HepG2 (cell line): Measurements from ENCODE around the gene DPP6. TPM values are rescaled to one million over a fixed set of nuclear protein-coding genes. Genes with fewer than 3 reads are reported as not detected.

ENCODE experiments used
- ATAC-seq: fragments of 200-7000 bp; cut with Tn5 transposase; 3 replicates; pipeline ENCODE4 v1.9.1; 2020; ENCODE audit warnings: mild to moderate bottlenecking, moderate library complexity
- BruUV-seq: library from RNA; stranded (reverse); fragments of 400-500 nt; replicated peaks from 2 replicates; lab custom pipeline; 2021; lab: Mats Ljungman, UMichigan
- CTCF ChIA-PET: fragments of 300-600 bp; formaldehyde crosslinking; extraction: SDS; loops from one replicate; lab custom pipeline; 2021; ENCODE audit warnings: low total read pairs, inconsistent platforms, low intra/inter-chr PET ratio; lab: Yijun Ruan, JAX
- POLR2A ChIA-PET: fragments of 350-600 bp; sonication (Branson Sonifier 250); formaldehyde crosslinking; loops from one replicate; lab custom pipeline; 2020; ENCODE audit warnings: antibody characterized with exemption, inconsistent platforms; lab: Yijun Ruan, JAX
- DNase-seq: peaks from one replicate; pipeline ENCODE4 v3.0.0-alpha.2; 2015; ENCODE audit warnings: low spot score
- FAIRE-seq: peaks from 3 replicates; lab custom pipeline; 2011; peaks lifted over from hg19 to GRCh38; lab: Jason Lieb, UNC
- H2AFZ ChIP-seq: one replicate; pipeline ENCODE4 v1.6.1; 2011; ENCODE audit warnings: low read length, inconsistent platforms
- H3K27ac ChIP-seq: fragments of 300-600 bp; 3 replicates; pipeline ENCODE4 v1.8.0; 2011; ENCODE audit warnings: mixed run types, mild to moderate bottlenecking, mixed read lengths, low read length, inconsistent platforms; ENCODE audit not compliant: insufficient read depth; ENCODE audit errors: extremely low read length
- H3K27me3 ChIP-seq, 2 experiments: fragments of 200-600 bp in 1 of 2; 2 replicates in 1 of 2; 3 replicates in 1 of 2; pipeline versions ENCODE4 v1.6.0 to v1.8.0; 2011; ENCODE audit warnings: low read length in 2 of 2, mild to moderate bottlenecking in 2 of 2, moderate library complexity in 2 of 2, inconsistent platforms in 1 of 2; ENCODE audit not compliant: insufficient read depth in 2 of 2, control insufficient read depth in 1 of 2
- H3K36me3 ChIP-seq, 2 experiments: fragments of 200-600 bp in 1 of 2; replicated peaks in 1 of 2; 2 replicates in 1 of 2; 3 replicates in 1 of 2; pipeline versions ENCODE4 v1.5.1 to v1.8.0; 2011; ENCODE audit warnings: low read length in 2 of 2, inconsistent platforms in 1 of 2; ENCODE audit not compliant: insufficient read depth in 2 of 2, control insufficient read depth in 1 of 2
- H3K4me1 ChIP-seq: 2 replicates; pipeline ENCODE4 v1.5.1; 2012; ENCODE audit warnings: low read length, inconsistent platforms; ENCODE audit not compliant: insufficient read depth
- H3K4me2 ChIP-seq: 2 replicates; pipeline ENCODE4 v1.6.0; 2011; ENCODE audit warnings: low read depth, low read length, inconsistent platforms
- H3K4me3 ChIP-seq, 3 experiments: fragments of 200-600 bp in 1 of 3; sonication (generic), shearing (Covaris generic) in 1 of 3; replicated peaks in 1 of 3; 2 replicates each; pipeline ENCODE4 v1.5.1; 2011 to 2016; ENCODE audit warnings: low read length in 3 of 3, inconsistent platforms in 2 of 3, low read depth in 2 of 3, mild to moderate bottlenecking in 2 of 3, control low read depth in 1 of 3, mixed read lengths in 1 of 3; ENCODE audit not compliant: insufficient read depth in 1 of 3
- H3K79me2 ChIP-seq: one replicate; pipeline ENCODE4 v1.6.1; 2011; ENCODE audit warnings: low read length, inconsistent platforms; ENCODE audit not compliant: insufficient read depth
- H3K9ac ChIP-seq: 2 replicates; pipeline ENCODE4 v1.6.0; 2011; ENCODE audit warnings: mild to moderate bottlenecking, low read depth, low read length, inconsistent platforms; ENCODE audit not compliant: insufficient read depth
- H3K9me3 ChIP-seq: 2 replicates; pipeline ENCODE4 v1.5.1; 2012; ENCODE audit warnings: mild to moderate bottlenecking, low read length
- H4K20me1 ChIP-seq: 2 replicates; pipeline ENCODE4 v1.6.0; 2011; ENCODE audit warnings: inconsistent platforms, mild to moderate bottlenecking, low read length, moderate library complexity; ENCODE audit not compliant: insufficient read depth
- NFE2L2 ChIP-seq: fragments of 150-350 bp; IDR thresholded peaks from 2 replicates; pipeline ENCODE4 v1.6.1; 2014; ENCODE audit warnings: low read length
- SP5 ChIP-seq: IDR thresholded peaks from 2 replicates; pipeline ENCODE4 v1.6.1; 2016; ENCODE audit warnings: low read depth, borderline replicate concordance
- TMF1 ChIP-seq: sonication (generic); formaldehyde crosslinking; IDR thresholded peaks from 2 replicates; pipeline ENCODE4 v1.8.1; 2022; ENCODE audit warnings: low read depth, missing genetic modification reagents
- ZNF768 ChIP-seq: sonication (generic); formaldehyde crosslinking; IDR thresholded peaks from 2 replicates; pipeline ENCODE4 v1.4.0; 2020; ENCODE audit warnings: missing genetic modification reagents
- ZNF777 ChIP-seq: sonication (generic); formaldehyde crosslinking; IDR thresholded peaks from 2 replicates; pipeline ENCODE4 v1.4.0; 2020; ENCODE audit warnings: missing genetic modification reagents
- WGBS: methylation state at CpG from one replicate; pipeline ENCODE4 v1.1.6; 2017; ENCODE audit warnings: low lambda C conversion rate; 5-methylcytosine and 5-hydroxymethylcytosine counted together
- in situ Hi-C: cut with HindIII; loops from 2 replicates; pipeline ENCODE4 v1.10.0; 2017; ENCODE audit warnings: low pct_unique_long_range_greater_than_20kb; ENCODE audit not compliant: extremely low pct_ligation_motif_present
- intact Hi-C: fragments of 100-400 bp; cut with micrococcal nuclease; formaldehyde crosslinking; loops from one replicate; pipeline ENCODE4 v1.10.0; 2022; ENCODE audit not compliant: unreplicated experiment
- polyA plus RNA-seq, 8 experiments: library from polyadenylated mRNA; depleted of rRNA in 3 of 8; stranded (reverse) in 7 of 8; unstranded in 1 of 8; fragments of >200 nt; fragmentation: Illumina TruSeq in 4 of 8; extraction: Trizol in 4 of 8; gene quantifications; 2 replicates each; pipeline versions ENCODE4 v1.2.1 to v1.2.3, GENCODE V29; 2011 to 2016; ENCODE audit warnings: low read depth in 4 of 8, missing spikeins in 1 of 8, mixed read lengths in 1 of 8; ENCODE audit not compliant: insufficient read depth in 1 of 8
- total RNA-seq, 5 experiments: library from RNA; depleted of rRNA; stranded (reverse); fragments of >200 nt; fragmentation: Illumina TruSeq; extraction: Trizol; gene quantifications; 2 replicates each; pipeline ENCODE4 v1.2.3, GENCODE V29; 2016; ENCODE audit warnings: low read depth in 1 of 5
- TF ChIP-seq, protein P1 (sequence below): sonication (generic); formaldehyde crosslinking; IDR thresholded peaks from 2 replicates; pipeline ENCODE4 v1.5.0; 2020; ENCODE audit warnings: missing genetic modification reagents, mild to moderate bottlenecking, borderline replicate concordance
- TF ChIP-seq, protein P2 (sequence below): IDR thresholded peaks from 2 replicates; pipeline ENCODE4 v1.6.1; 2016; ENCODE audit warnings: missing genetic modification reagents, missing compliant biosample characterization
- TF ChIP-seq, protein P3 (sequence below): sonication (generic); formaldehyde crosslinking; IDR thresholded peaks from 2 replicates; pipeline ENCODE4 v1.4.0; 2020; ENCODE audit warnings: missing genetic modification reagents, mild to moderate bottlenecking, borderline replicate concordance
- TF ChIP-seq, protein P4 (sequence below): sonication (generic); formaldehyde crosslinking; IDR thresholded peaks from 2 replicates; pipeline ENCODE4 v1.8.1; 2023; ENCODE audit warnings: missing genetic modification reagents, inconsistent platforms, borderline replicate concordance

DPP6 gene
- total and polyA plus RNA-seq, 2 of the 13 experiments (the other 11 are each of a cell fraction or from before 2014, with no cell fraction given): not detected

DNA sequence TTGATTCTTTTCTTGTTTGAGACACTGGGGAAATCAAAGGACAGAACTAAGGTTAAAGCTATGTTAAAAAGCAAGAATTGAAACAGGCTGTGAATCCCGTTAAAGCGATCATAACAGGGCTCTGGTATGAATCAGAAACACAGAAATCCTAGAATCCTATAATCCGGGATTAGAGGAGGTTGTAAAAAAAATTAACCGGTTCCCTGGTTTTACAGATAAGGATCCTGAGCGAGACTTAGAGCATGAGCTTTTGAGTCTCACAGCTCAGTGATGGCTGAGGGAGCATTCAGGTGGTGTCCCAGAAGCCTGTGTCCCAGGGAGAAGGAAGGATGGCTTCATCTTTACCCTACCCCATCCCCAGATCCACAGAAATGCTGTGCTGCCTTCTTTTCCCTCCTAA, 489.4 kb downstream of the DPP6 start (continued):
- TF ChIP-seq, protein P1, sequence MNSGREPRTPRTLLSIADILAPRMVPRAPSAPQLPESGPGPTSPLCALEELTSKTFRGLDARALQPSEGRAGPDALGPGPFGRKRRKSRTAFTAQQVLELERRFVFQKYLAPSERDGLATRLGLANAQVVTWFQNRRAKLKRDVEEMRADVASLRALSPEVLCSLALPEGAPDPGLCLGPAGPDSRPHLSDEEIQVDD (CRISPR knock-in tag): no peak

DNA sequence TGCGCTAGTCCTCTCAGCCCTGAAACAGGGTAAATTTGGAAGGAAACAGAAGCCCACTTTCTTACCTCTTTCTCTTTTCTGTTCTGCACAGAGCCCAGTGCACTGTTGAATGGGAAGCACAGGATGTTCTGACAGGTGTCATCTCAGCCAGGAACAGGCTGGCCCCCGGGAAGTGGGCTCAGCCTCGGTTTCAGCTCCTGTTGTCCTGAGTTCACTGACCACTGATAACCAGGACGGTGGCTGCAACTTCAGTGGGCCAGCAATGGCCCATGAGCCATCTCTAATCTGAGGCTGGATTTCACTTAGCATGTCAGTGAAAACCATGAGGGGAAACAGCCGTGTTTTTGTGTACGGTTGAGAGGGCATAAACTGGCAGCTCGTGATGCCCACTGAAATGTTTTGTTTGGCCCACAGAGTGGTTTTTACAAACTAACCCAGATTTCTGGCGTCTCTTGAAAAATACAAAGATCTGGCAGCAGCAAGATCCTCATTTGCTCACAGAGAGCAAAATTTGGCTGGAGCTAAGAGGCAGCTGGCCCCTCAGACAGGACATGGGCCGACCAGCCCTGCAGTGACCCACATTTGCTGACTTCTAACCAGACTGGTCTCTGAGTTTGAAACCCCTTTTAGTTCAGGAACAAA, 494.9 kb downstream of the DPP6 start:
- no peak for ATAC-seq
- intact Hi-C loops: no loop called here

More for the DNA sequence above, 494.9 kb downstream of the DPP6 start:
- H4K20me1 ChIP-seq: no peaks in the 10 kb centered on the region
- H3K36me3 ChIP-seq: no peaks in the 10 kb centered on the region
- no peak overlapping the region for H3K4me3 ChIP-seq
- in situ Hi-C loops: no loop called here
- DNase-seq: no peak
- TF ChIP-seq, protein P2, sequence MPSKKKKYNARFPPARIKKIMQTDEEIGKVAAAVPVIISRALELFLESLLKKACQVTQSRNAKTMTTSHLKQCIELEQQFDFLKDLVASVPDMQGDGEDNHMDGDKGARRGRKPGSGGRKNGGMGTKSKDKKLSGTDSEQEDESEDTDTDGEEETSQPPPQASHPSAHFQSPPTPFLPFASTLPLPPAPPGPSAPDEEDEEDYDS (CRISPR knock-in tag): no peak
- TF ChIP-seq, protein P3, sequence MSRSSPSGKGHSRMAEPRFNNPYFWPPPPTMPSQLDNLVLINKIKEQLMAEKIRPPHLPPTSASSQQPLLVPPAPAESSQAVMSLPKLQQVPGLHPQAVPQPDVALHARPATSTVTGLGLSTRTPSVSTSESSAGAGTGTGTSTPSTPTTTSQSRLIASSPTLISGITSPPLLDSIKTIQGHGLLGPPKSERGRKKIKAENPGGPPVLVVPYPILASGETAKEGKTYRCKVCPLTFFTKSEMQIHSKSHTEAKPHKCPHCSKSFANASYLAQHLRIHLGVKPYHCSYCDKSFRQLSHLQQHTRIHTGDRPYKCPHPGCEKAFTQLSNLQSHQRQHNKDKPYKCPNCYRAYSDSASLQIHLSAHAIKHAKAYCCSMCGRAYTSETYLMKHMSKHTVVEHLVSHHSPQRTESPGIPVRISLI (CRISPR knock-in tag): no peak
- TF ChIP-seq, protein P4, sequence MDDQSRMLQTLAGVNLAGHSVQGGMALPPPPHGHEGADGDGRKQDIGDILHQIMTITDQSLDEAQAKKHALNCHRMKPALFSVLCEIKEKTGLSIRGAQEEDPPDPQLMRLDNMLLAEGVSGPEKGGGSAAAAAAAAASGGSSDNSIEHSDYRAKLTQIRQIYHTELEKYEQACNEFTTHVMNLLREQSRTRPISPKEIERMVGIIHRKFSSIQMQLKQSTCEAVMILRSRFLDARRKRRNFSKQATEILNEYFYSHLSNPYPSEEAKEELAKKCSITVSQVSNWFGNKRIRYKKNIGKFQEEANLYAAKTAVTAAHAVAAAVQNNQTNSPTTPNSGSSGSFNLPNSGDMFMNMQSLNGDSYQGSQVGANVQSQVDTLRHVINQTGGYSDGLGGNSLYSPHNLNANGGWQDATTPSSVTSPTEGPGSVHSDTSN: no peak
- TF ChIP-seq NFE2L2: no peak
- no peak for TF ChIP-seq SP5 (CRISPR knock-in tag)
- TF ChIP-seq ZNF777 (CRISPR knock-in tag): no peak
- no peak for TF ChIP-seq TMF1 (CRISPR knock-in tag)
- TF ChIP-seq ZNF768 (CRISPR knock-in tag): no peak
- TF ChIP-seq, all 625 proteins: peak for 0
- H3K27me3 ChIP-seq: no peaks in the 10 kb centered on the region
- no peak overlapping the region for H2AFZ ChIP-seq
- H3K27ac ChIP-seq: no peak overlapping the region
- H3K79me2 ChIP-seq: no peaks in the 10 kb centered on the region
- POLR2A ChIA-PET: no interaction called here
- FAIRE-seq: no peak
- no peaks in the 10 kb centered on the region for H3K4me1 ChIP-seq
- WGBS: 2% methylated on average over 8 of the region's 9 CpGs
- H3K9me3 ChIP-seq: no peaks in the 10 kb centered on the region
- CTCF ChIA-PET: no interaction called here
- H3K4me2 ChIP-seq: no peak overlapping the region
- no TSS peak for BruUV-seq
- H3K9ac ChIP-seq: no peak overlapping the region
